DOHH2 (cell line): ENCODE data around the gene ACTN3.

ENCODE experiments used
- H3F3A ChIP-seq: fragments of 200-600 bp; sonication (generic), shearing (Covaris generic); 2 replicates; pipeline ENCODE4 v1.6.0; 2016; ENCODE audit warnings: antibody characterized with exemption, mild to moderate bottlenecking; ENCODE audit not compliant: control insufficient read depth, insufficient read depth
- H3K27ac ChIP-seq: fragments of 200-600 bp; sonication (generic); 2 replicates; pipeline ENCODE4 v1.5.1; 2014; ENCODE audit warnings: low read depth, mild to moderate bottlenecking, low read length, moderate library complexity
- H3K27me3 ChIP-seq: fragments of 200-600 bp; sonication (generic); 2 replicates; pipeline ENCODE4 v1.6.1; 2014; ENCODE audit warnings: mild to moderate bottlenecking, low read length, mixed read lengths; ENCODE audit not compliant: control insufficient read depth
- H3K36me3 ChIP-seq: fragments of 200-600 bp; sonication (generic); 2 replicates; pipeline ENCODE4 v1.6.1; 2014; ENCODE audit warnings: mild to moderate bottlenecking, low read length, moderate library complexity, mixed read lengths; ENCODE audit not compliant: control insufficient read depth
- H3K4me1 ChIP-seq: fragments of 200-600 bp; sonication (generic); 2 replicates; pipeline ENCODE4 v1.6.1; 2014; ENCODE audit warnings: mild to moderate bottlenecking, low read length, mixed read lengths; ENCODE audit not compliant: control insufficient read depth
- H3K4me2 ChIP-seq: fragments of 200-600 bp; sonication (generic); 2 replicates; pipeline ENCODE4 v1.6.0; 2014; ENCODE audit warnings: mild to moderate bottlenecking, low read length, moderate library complexity
- H3K4me3 ChIP-seq: fragments of 200-600 bp; sonication (generic); 2 replicates; pipeline ENCODE4 v1.5.1; 2014; ENCODE audit warnings: mild to moderate bottlenecking, low read length, mixed read lengths
- H3K79me2 ChIP-seq: fragments of 200-600 bp; sonication (generic); 2 replicates; pipeline ENCODE4 v1.6.1; 2014; ENCODE audit warnings: mild to moderate bottlenecking, low read length, mixed read lengths; ENCODE audit not compliant: control insufficient read depth
- H3K9me2 ChIP-seq: fragments of 200-600 bp; sonication (generic); replicated peaks from 2 replicates; pipeline ENCODE4 v1.6.1; 2014; ENCODE audit warnings: mild to moderate bottlenecking, low read length, mixed read lengths; ENCODE audit not compliant: control insufficient read depth
- H3K9me3 ChIP-seq: fragments of 200-600 bp; sonication (generic); 2 replicates; pipeline ENCODE4 v1.6.1; 2014; ENCODE audit warnings: antibody characterized with exemption, low read length, mixed read lengths; ENCODE audit not compliant: control insufficient read depth, insufficient read depth
- H4K20me1 ChIP-seq: fragments of 200-600 bp; sonication (generic); 2 replicates; pipeline ENCODE4 v1.6.0; 2014; ENCODE audit warnings: low read depth, mild to moderate bottlenecking, antibody characterized with exemption, low read length, moderate library complexity; ENCODE audit not compliant: control insufficient read depth, insufficient read depth
- CTCF ChIP-seq: fragments of 200-600 bp; sonication (generic); IDR thresholded peaks from one replicate; pipeline ENCODE4 v1.5.1; 2014; ENCODE audit warnings: antibody characterized with exemption, mild to moderate bottlenecking, low read depth, low read length; ENCODE audit not compliant: poor library complexity, severe bottlenecking
- EZH2phosphoT487 ChIP-seq: fragments of 200-600 bp; sonication (generic); IDR thresholded peaks from 2 replicates; pipeline ENCODE4 v1.6.1; 2017; ENCODE audit warnings: borderline replicate concordance, mild to moderate bottlenecking, antibody characterized with exemption, low read length, moderate library complexity, mixed read lengths

Gene ACTN3

GRCh38 chr11:66531841-66532240 lies 14.9 kb upstream of the ACTN3 start:
- H3K79me2 ChIP-seq: no peaks in the 10 kb centered on the region
- no peaks in the 10 kb centered on the region for H3K9me3 ChIP-seq
- H3K4me3 ChIP-seq: no peak overlapping the region
- no peaks in the 10 kb centered on the region for H4K20me1 ChIP-seq
- no peaks in the 10 kb centered on the region for H3K36me3 ChIP-seq
- H3K4me2 ChIP-seq: no peak overlapping the region
- no peak overlapping the region for H3K27ac ChIP-seq
- H3K27me3 ChIP-seq: no peaks in the 10 kb centered on the region
- no peaks in the 10 kb centered on the region for H3F3A ChIP-seq
- H3K4me1 ChIP-seq: no peaks in the 10 kb centered on the region
- TF ChIP-seq CTCF (no peak), EZH2phosphoT487 (no peak)
- no peaks in the 10 kb centered on the region for H3K9me2 ChIP-seq

GRCh38 chr11:66532784-66533183 lies 13.9 kb upstream of the ACTN3 start:
- Histone ChIP-seq H3K4me1 (no peaks in the 10 kb centered on the region), H4K20me1 (no peaks in the 10 kb centered on the region), H3F3A (no peaks in the 10 kb centered on the region), H3K4me2 (no peak overlapping the region), H3K36me3 (no peaks in the 10 kb centered on the region), H3K9me3 (no peaks in the 10 kb centered on the region), H3K4me3 (no peak overlapping the region), H3K27me3 (no peaks in the 10 kb centered on the region), H3K27ac (no peak overlapping the region), H3K79me2 (no peaks in the 10 kb centered on the region), H3K9me2 (no peaks in the 10 kb centered on the region)
- no peak for TF ChIP-seq EZH2phosphoT487
- no peak for TF ChIP-seq CTCF

- no peaks in the 10 kb centered on the region for H3K79me2 ChIP-seq
- no peak overlapping the region for H3K4me2 ChIP-seq
- H3K4me3 ChIP-seq: no peak overlapping the region
- TF ChIP-seq CTCF (no peak), EZH2phosphoT487 (no peak)
- no peaks in the 10 kb centered on the region for H4K20me1 ChIP-seq
- no peaks in the 10 kb centered on the region; the same call in 1 of the 2 replicates for H3K36me3 ChIP-seq
- no peaks in the 10 kb centered on the region for H3K27me3 ChIP-seq
- H3K4me1 ChIP-seq: peaks cover 10% of the 10 kb centered on the region
- H3F3A ChIP-seq: peaks cover 1% of the 10 kb centered on the region; the same call in 1 of the 2 replicates
- H3K9me2 ChIP-seq: no peaks in the 10 kb centered on the region
- H3K9me3 ChIP-seq: no peaks in the 10 kb centered on the region
- H3K27ac ChIP-seq: no peak overlapping the region
Measured at GRCh38 chr11:66539170-66539869, 7.4 kb upstream of the ACTN3 start.
